NCI-H748 treated with DMSO at 0.1 percent for 48 hours (cell line): ENCODE data around the gene SP110.
"Not testable (repeated sequence)": the region's sequence is repeated elsewhere in the genome, so short reads cannot be mapped to it uniquely, and the experiment has no call there.

Source experiments
- DNase-seq: peaks from one replicate; lab custom pipeline; 2025; lab: John Stamatoyannopoulos, UW

Gene SP110

GRCh38 chr2:230219419-230220331, at the start of gene SP110:
TSS of gene SP110 (minus strand) at chr2:230219984. CDS start at chr2:230216927, 3,057 bp downstream.
- DNase-seq: no peak

GRCh38 chr2:230268606-230269243, 48.9 kb upstream of the SP110 start:
- DNase-seq: no peak

- DNase-seq: no peak
These were observed 47.8 kb upstream of the SP110 start for GRCh38 chr2:230267556-230267955.

- DNase-seq: no peak
These were observed 47.3 kb upstream of the SP110 start for GRCh38 chr2:230267059-230267458.

- no peak for DNase-seq
These were observed 46.9 kb upstream of the SP110 start for GRCh38 chr2:230266638-230267037.

- DNase-seq: not testable (repeated sequence)
These were observed 45.2 kb upstream of the SP110 start for GRCh38 chr2:230264945-230265344.

GRCh38 chr2:230262246-230262645, 42.5 kb upstream of the SP110 start:
- no peak for DNase-seq

- DNase-seq: no peak
These were observed 38.7 kb upstream of the SP110 start for GRCh38 chr2:230258483-230258882.

- no peak for DNase-seq
These were observed 37.0 kb upstream of the SP110 start for GRCh38 chr2:230256733-230257332.

GRCh38 chr2:230254152-230254881, 34.5 kb upstream of the SP110 start:
- DNase-seq: no peak

- DNase-seq: no peak
These were observed 30.4 kb upstream of the SP110 start for GRCh38 chr2:230250231-230250630.

- no peak for DNase-seq
These were observed 26.4 kb upstream of the SP110 start for GRCh38 chr2:230246206-230246605.

GRCh38 chr2:230244211-230244610, 24.4 kb upstream of the SP110 start:
- no peak for DNase-seq

GRCh38 chr2:230234845-230235244, 15.1 kb upstream of the SP110 start:
- no peak for DNase-seq

GRCh38 chr2:230234122-230234722, 14.4 kb upstream of the SP110 start:
- DNase-seq: no peak

- no peak for DNase-seq
These were observed 11.5 kb upstream of the SP110 start for GRCh38 chr2:230231251-230231650.

- no peak for DNase-seq
These were observed 10.9 kb upstream of the SP110 start for GRCh38 chr2:230230496-230231200.

GRCh38 chr2:230230087-230230486, 10.3 kb upstream of the SP110 start:
- DNase-seq: no peak

GRCh38 chr2:230227216-230227615, 7.4 kb upstream of the SP110 start:
- DNase-seq: no peak

- DNase-seq: no peak
These were observed 6.3 kb upstream of the SP110 start for GRCh38 chr2:230226051-230226551.

GRCh38 chr2:230225486-230225885, 5.7 kb upstream of the SP110 start, which contains the start of gene SP140:
TSS of gene SP140 (plus strand) at chr2:230225736. CDS start at chr2:230225845, 109 bp downstream.
- no peak for DNase-seq
